Tibial artery (tissue), 4 donors: ENCODE data around the gene KRT4.

Experiments
- DNase-seq, 2 donors: peaks; one replicate each; pipeline ENCODE4 v3.0.0-alpha.2; 2019
- H3K27ac ChIP-seq, 2 donors: fragments of 200-600 bp; sonication (generic) in 1 of 2; 1 replicate in 1 of 2; 2 replicates in 1 of 2; pipeline ENCODE4 v1.5.1; 2018 to 2019; ENCODE audit warnings: mild to moderate bottlenecking in 1 of 2
- H3K27me3 ChIP-seq, 2 donors: fragments of 200-600 bp; sonication (generic) in 1 of 2; one replicate each; pipeline versions ENCODE4 v1.5.1 to v1.6.0; 2016 to 2019
- H3K36me3 ChIP-seq, 3 donors: fragments of 200-600 bp; sonication (generic) in 2 of 3; one replicate each; pipeline ENCODE4 v1.5.1; 2016 to 2019; ENCODE audit warnings: mild to moderate bottlenecking in 2 of 3
- H3K4me1 ChIP-seq, 4 donors: fragments of 200-600 bp; sonication (generic) in 2 of 4; 1 replicate in 3 of 4; 2 replicates in 1 of 4; pipeline ENCODE4 v1.5.1; 2016 to 2019
- H3K4me3 ChIP-seq, 2 donors: fragments of 200-600 bp; sonication (generic) in 1 of 2; 1 replicate in 1 of 2; 2 replicates in 1 of 2; pipeline ENCODE4 v1.5.1; 2018 to 2019; ENCODE audit warnings: mild to moderate bottlenecking in 2 of 2
- H3K9me3 ChIP-seq, 3 donors: fragments of 200-600 bp; sonication (generic) in 1 of 3; one replicate each; pipeline ENCODE4 v1.5.1; 2016 to 2019
- intact Hi-C: fragments of 100-400 bp; cut with DNase I; formaldehyde crosslinking; loops from one replicate; pipeline ENCODE4 v1.15.0; 2023; ENCODE audit warnings: low total_unique reads
- TF ChIP-seq, protein P1 (sequence below), 2 experiments: fragments of 200-600 bp in 1 of 2; fragments of 450-650 bp in 1 of 2; IDR thresholded peaks; one replicate each; pipeline ENCODE4 v1.5.1; 2017 to 2019; ENCODE audit warnings: antibody characterized with exemption in 2 of 2, mild to moderate bottlenecking in 1 of 2, moderate library complexity in 1 of 2

Gene KRT4

DNA sequence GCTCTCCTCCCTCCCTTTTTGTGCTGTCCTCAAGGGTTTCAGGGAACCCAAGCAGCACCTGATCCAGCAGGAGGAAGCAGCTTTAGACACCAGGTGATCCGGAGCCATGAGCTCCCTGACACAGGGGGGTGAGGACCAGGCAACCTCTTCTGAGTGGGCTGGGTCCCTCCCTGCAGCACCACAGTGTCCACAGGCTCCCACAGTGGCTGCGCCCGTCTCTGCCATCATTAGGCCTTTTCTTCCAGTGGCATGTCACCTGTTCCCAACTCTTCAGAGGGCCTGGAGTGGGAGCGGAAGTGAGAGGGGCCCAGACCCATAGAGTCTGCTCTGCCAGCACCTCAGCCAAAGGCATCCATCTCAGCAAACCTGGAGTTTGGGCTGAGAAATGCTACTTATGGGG is 36.4 kb downstream of the KRT4 start:
- no peak overlapping the region for H3K4me3 ChIP-seq
- TF ChIP-seq, protein P1, sequence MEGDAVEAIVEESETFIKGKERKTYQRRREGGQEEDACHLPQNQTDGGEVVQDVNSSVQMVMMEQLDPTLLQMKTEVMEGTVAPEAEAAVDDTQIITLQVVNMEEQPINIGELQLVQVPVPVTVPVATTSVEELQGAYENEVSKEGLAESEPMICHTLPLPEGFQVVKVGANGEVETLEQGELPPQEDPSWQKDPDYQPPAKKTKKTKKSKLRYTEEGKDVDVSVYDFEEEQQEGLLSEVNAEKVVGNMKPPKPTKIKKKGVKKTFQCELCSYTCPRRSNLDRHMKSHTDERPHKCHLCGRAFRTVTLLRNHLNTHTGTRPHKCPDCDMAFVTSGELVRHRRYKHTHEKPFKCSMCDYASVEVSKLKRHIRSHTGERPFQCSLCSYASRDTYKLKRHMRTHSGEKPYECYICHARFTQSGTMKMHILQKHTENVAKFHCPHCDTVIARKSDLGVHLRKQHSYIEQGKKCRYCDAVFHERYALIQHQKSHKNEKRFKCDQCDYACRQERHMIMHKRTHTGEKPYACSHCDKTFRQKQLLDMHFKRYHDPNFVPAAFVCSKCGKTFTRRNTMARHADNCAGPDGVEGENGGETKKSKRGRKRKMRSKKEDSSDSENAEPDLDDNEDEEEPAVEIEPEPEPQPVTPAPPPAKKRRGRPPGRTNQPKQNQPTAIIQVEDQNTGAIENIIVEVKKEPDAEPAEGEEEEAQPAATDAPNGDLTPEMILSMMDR (IDR thresholded peaks at IDR 0.05): no peak
- DNase-seq: no peak
- peaks cover 0 to 22% of the 10 kb centered on the region in 2 donors for H3K27me3 ChIP-seq
- H3K4me1 ChIP-seq: no peaks in the 10 kb centered on the region
- no peaks in the 10 kb centered on the region for H3K36me3 ChIP-seq
- no peak overlapping the region for H3K27ac ChIP-seq
- intact Hi-C loops: no loop called here
- H3K9me3 ChIP-seq: no peaks in the 10 kb centered on the region

DNA sequence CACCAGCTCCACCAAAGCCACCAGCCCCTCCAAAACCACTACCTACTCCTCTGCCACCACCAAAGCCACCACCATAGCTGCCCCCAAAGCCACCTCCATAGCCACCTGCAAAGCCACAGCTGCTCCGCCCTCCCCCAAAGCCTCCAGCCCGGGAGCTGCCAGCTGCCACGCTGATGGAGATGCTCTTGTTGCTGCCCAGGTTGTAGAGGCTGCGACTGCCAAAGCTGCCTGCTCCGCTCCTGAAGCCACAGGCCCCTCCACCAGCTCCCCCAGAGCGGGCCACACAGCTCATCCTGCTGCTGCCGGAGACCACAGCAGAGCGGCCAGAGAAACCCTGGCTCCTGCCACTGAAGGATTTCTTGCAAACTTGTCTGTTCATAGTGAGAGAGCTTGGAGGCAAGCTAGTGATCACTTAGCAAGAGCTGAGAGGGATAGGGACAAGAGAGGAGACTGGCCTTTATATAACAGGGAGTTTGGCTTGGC is 37.0 kb downstream of the KRT4 start, which contains the start of gene KRT76:
Gene KRT76, minus strand, starts transcription at position 433 of the 483 bp plus-strand sequence. Its CDS starts 54 bp downstream, at position 379.
- Histone ChIP-seq H3K36me3 (no peaks in the 10 kb centered on the region), H3K4me3 (no peak within 1 kb of the TSS), H3K27me3 (peaks cover 0 to 22% of the 10 kb centered on the region in 2 donors), H3K4me1 (no peaks in the 10 kb centered on the region), H3K9me3 (no peaks in the 10 kb centered on the region), H3K27ac (no peak within 1 kb of the TSS)
- intact Hi-C loops: no loop called here
- no peak for DNase-seq
- TF ChIP-seq, protein P1 (IDR thresholded peaks at IDR 0.05): no peak

DNA sequence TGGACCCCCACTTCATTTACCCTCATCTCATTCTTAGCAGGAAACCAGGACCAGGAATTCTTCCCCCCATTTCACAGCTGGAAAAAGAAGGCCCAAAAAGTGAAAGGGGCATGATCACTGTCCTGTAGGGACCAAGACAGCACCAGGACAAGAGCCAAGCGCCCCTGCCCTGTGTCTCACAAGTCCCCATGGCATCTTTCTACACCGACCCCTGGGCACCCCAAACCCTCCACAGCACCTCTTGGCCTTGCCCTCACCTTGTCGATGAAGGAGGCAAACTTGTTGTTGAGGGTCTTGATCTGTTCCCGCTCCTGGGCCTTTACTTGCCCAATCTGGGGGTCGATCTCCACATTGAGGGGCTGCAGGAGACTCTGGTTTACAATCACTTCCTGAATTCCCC is 37.5 kb downstream of the KRT4 start:
- DNase-seq: no peak
- no peak overlapping the region for H3K27ac ChIP-seq
- no peaks in the 10 kb centered on the region for H3K36me3 ChIP-seq
- intact Hi-C loops: no loop called here
- peaks cover 0 to 22% of the 10 kb centered on the region in 2 donors for H3K27me3 ChIP-seq
- no peaks in the 10 kb centered on the region for H3K9me3 ChIP-seq
- TF ChIP-seq, protein P1 (IDR thresholded peaks at IDR 0.05): no peak
- H3K4me3 ChIP-seq: no peak overlapping the region
- H3K4me1 ChIP-seq: no peaks in the 10 kb centered on the region

DNA sequence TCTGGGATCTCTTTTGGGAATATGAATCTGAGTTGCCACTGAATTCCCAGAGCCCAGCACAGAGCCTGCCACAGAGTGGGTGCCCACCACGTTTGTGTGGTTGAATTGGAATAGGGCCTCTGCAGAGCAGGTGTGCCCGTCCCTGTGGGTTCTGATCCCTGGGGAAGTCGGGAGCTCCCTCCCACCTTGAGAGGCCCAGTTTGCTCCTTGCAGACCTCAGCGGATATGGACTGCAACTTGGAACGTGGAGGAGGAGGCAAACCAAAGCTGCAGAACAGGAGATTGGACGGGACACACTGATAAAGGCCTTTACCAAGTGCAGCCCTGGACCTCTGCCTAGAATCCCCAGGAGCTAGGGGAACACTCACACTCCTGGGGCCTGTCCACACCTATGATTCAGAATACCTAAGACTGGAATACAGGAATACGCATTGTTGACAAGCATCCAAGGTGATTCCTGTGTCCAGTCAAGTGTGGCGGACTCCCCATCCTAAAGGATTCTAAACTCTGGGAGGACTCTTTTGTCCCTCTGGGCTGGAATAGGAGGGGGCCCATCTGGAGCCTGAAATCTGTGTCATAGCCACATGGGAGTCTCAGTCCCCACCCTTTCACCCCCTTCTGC is 39.2 kb downstream of the KRT4 start:
- no peak for DNase-seq
- no peak overlapping the region for H3K4me3 ChIP-seq
- H3K9me3 ChIP-seq: no peaks in the 10 kb centered on the region
- H3K4me1 ChIP-seq: no peaks in the 10 kb centered on the region
- H3K36me3 ChIP-seq: no peaks in the 10 kb centered on the region
- intact Hi-C loops: no loop called here
- H3K27ac ChIP-seq: no peak overlapping the region
- peaks cover 0 to 22% of the 10 kb centered on the region in 2 donors for H3K27me3 ChIP-seq
- TF ChIP-seq, protein P1 (IDR thresholded peaks at IDR 0.05): no peak

DNA sequence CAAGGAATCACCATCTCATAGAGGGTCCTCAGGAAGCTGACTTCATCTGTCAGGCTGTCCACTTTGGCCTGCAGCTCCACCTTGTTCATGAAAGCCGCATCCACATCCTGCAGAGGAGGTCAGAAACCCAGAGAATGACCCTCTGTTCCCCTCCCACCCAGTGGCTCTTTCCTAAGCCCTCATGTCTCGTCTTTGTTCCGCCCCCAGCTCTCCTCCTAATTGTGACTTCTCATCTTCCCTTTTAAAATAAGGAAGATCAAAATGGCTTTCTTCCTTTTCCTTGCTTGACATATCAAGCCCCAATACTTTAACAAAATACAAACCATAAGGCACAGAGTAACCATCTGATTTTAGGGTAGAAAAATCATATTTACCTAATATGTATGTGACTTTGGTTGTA is 41.1 kb downstream of the KRT4 start:
- Histone ChIP-seq H3K27ac (no peak overlapping the region), H3K36me3 (no peaks in the 10 kb centered on the region), H3K9me3 (no peaks in the 10 kb centered on the region), H3K27me3 (peaks cover 0 to 16% of the 10 kb centered on the region in 2 donors), H3K4me3 (no peak overlapping the region), H3K4me1 (no peaks in the 10 kb centered on the region)
- intact Hi-C loops: no loop called here
- no peak for DNase-seq
- TF ChIP-seq, protein P1 (IDR thresholded peaks at IDR 0.05): no peak
